DMS53 treated with DMSO at 0.1 percent for 48 hours (cell line): ENCODE data around the gene CYP4B1.

Source experiments
- DNase-seq: peaks from one replicate; lab custom pipeline; 2025; ENCODE audit not compliant: unreplicated experiment; lab: John Stamatoyannopoulos, UW

Gene CYP4B1

DNA sequence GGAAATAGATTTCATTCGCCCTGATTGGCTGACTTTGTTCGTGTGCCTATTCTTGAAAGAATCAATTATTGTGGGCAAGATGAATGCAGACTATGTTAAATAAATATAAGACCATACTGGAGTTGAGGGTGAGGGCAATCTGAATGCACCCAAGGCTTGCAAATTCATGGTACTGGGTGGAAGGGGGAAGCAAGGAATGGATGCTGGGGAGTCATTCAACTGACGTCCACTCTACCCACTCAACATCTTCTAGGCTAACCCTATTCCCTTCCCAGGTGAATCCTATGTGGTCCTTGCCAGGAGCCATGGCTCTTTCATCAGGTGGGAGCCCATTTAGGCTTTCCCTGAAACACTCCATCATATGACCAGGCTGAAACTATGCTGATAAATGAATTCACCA, 5.7 kb upstream of the CYP4B1 start:
- no peak for DNase-seq

DNA sequence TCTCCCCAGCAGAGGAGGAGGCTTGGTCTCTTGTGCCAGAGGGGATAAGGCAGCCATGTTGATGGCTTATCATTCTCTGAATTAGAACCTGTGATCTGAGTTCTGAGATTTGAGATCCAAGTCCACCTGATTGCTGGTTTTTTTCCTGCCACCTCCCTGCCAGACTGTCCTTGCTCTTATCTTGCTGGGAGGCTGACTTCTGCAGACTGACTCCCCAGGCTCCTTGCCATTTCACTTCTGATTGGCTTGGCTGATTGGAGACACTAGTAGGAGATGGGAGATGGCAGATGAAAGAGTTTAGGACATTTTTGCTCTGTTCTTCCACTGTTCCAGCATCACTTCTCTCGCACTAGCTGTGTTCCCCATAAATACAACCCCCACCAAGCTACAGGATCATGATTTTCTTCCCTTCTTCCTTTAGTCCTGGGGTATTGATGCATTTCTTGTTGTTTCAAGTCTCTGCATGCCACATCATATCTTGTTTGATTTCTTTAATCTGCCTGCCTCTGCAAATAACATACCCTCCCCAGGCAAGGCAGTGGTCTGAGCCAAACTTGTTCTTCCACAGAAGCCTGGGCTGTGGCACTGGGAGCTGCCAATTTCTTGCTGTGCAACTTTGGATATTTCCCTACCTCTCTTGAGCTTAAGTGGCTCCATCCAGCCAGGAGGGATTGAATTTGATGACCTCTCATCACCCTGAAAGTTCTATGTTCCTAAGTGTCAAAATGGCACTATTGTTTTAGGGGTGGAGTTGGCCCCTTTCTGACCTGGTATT, 963 bp upstream of the CYP4B1 start:
- no peak for DNase-seq

DNA sequence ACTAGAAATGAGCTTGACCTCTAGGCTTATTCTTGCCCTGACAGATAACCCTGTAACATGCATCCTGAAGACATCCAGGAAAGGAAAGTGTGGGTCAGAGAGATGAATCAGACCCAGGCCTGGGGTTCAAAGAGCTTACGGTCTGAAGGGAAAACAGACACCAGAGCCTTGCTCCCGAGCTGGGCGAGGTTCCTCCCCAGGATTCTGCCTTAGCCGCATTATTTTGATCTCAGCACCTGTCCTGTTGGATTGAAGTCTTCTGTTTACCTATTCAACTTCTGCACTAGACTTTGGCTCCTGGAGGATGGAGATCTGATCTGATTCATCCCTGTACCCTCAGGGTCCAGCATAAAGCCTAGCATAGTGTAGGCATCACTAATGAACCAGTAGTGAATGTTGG, 1.9 kb downstream of the CYP4B1 start:
- no peak for DNase-seq

DNA sequence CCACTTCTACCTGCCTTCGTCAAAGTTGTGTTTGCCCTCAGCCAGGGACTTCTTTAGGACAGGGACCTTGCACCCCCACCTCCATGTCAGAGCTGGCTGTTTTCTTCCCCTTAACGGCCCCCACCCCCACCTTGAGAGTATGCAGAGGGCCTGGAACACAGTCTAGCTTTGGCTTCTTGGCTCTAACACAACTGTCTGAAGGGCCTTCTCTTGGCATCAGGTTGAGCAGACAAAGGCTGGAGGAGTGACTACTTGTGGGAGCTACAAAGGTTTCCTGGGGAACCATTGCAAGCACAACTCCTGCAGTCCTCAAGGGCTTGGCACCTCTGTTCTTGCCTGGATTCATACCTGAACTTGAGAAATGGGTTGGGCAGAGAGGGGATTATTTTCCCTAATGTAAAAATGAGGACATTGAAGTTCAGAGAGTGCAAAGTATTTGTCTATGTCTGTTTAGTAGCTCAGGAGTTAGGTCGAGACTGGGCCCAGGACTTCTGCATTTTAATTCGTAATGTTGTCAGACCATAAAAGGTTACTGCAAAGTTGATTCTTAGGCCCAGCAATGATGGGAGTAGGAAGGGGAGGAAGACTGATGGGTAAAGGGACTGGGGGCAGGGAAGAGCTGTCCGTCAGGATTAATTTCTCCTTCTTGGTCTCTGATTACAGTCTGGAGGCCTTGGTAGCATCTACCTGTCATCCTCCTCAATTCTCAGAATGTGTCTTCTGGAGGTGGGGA, 2.6 kb downstream of the CYP4B1 start:
- no peak for DNase-seq

DNA sequence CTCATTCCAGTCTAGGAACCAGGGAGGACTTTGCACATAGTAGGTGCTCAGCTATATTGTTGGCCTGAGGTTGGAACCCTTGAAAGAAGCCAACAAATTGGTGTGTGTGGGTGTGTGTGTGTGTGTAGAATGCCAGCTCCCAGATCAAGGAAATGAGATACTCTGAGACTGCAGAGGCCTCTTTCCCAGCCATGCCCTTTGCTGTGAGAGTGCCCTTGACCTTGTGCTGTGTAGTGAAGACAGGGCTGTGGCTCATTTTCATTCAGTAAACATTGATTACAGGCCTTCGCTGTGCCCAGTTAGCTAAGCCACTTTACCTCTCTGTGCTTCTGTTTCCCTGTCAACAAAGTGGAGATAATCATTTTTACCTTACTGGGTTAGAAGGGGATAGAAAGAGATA, 3.2 kb downstream of the CYP4B1 start:
- peak; percentile 78 for DNase-seq

DNA sequence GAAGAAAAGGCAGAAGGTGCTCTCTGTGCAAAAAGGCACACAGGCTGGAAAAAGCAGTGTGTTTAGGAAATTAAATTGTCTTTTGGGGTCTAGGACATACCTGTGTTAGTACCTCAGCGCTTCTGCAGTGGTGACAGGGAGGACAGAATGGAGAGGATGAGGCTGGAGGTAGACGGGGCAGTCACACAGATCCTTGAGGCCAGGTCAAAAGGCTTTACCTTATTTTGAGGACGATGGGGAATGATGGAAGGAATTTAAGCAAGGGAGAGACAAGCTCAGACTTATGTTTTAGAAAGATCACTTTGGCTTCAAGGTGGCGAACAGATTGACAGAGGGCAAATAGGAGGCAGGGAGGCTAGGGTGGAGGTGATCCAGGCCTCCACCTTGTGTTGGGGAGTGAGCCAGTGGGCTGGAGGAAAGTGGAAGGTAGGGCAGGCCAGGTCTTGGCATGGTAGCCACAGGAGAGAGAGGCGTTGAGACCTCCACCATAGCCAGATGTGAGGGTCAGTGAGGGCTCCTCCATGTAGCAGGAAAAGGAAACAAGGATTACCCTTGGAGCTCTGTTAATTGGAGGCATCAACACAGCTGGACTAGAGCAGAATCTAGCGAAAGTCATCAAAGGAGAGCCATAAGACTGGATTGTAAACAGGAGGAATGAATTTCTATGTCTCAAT, 4.2 kb downstream of the CYP4B1 start:
- no peak for DNase-seq

DNA sequence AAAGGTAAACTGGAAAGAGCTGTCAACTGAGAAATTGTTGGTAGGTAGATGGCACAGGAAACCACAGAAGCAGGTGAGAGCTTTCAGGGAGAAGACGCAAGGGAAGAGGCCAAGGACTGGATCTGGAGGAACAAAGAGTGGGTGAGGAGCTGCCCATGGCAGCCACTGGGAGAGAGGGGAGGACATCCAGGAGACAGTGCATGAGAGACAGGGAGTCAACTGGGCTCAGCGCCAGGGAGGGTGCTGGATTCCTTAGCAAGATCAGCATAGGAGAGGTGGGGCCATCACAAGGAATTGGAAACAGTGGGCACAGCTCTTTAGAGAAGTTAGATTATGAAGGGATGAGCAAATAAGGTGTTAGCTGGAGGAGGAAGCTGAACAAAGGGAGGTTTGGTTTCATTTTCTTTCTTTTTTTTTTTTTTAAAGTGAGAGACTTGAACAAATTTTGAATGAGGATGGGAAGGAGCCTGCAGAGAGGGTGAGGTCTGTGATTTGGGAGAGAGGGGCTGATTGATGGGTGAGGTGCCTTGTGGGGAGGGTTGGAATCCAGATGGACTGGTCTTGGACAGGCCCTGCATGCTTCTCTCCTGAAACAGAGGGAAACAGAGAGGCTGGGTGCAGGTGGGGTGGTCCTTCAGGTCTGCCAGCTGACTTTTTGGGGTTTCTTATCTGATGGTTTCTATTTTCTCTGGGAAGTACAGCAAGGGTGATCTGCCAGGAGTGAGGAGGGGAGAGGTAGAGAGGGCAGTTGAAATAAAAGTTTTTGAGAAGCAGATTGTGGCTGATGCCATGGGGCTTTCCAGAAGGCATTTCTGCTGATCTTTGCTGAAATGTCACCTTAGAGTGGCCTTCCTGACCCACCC, 5.4 kb downstream of the CYP4B1 start:
- DNase-seq: no peak

DNA sequence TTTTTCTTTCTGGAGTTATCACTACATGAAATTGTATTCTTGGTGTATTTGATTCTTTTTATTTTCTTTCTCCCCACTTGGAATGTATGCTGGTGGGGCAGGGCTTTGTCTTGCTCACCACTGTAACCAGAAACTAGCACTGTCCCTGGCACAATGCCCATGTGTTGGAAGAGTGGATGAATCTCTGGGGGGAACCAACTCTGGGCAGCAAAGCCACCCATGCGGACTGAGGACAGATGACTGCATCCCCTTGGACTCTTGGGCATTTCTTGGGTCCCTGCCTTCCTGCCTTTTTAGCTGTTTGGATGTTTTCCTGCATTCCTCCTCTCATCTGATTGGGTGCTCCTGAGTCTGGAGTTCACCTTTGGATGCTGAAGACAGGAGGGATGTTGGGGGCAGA, 6.1 kb downstream of the CYP4B1 start:
- DNase-seq: no peak

DNA sequence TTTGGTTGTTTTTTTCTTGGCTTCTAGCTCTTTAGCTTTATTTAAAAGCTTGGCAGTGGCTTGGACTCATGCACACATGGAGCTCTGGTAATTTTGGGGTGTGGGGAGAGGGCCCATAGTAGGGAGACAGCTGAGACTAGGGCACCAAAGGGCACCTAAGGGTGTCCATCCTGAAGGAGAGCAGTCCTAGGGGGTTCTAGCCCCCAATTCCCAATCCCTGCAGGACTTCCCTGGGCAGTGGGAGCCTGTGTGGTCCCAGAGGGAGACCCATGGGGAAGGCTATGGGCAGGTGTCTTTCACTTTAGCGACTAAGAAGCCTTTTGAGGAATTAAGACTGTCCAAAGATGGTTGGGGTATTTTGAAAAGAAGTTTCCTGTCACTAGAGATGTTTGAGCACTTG, 6.9 kb downstream of the CYP4B1 start:
- no peak for DNase-seq

DNA sequence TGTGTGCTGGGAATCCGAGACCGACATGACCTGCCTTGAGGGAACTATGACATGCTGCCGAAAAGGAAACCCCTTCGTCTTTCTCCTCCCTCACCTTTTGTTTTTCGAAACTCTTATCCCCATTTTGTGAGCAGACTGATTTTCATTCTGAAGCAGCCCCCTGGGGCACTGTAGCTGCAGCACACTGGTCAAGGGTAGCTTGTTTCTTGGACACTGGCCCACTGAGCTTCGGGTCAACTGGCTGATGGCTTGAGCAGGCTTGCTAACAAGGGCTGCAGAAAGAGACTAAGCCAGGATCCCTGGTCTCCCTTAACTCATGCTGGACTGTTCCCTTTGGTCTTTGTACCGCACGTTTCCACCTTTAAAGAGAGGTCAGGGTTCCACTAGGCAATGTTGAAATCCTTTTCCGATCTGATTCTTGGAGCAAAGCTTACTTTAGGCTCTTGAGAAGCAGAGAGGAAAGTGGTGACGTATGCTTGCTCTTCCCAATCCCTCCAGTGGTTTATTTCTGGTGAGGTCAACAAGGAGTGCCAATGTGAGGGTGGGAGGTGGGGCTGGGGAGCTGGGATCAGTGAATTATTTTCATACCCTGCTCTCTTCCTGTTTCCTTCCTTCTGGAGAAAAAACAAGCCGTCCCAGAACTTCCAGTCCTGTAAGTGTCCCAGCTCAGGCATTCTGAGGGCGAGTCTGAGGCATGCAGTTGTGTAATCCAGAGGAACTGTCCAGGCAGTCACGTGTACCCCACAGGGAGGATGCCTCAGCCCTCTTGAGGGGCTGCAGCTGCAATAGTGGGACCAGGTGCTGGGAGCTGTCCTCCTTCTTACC, 7.6 kb downstream of the CYP4B1 start:
- no peak for DNase-seq

DNA sequence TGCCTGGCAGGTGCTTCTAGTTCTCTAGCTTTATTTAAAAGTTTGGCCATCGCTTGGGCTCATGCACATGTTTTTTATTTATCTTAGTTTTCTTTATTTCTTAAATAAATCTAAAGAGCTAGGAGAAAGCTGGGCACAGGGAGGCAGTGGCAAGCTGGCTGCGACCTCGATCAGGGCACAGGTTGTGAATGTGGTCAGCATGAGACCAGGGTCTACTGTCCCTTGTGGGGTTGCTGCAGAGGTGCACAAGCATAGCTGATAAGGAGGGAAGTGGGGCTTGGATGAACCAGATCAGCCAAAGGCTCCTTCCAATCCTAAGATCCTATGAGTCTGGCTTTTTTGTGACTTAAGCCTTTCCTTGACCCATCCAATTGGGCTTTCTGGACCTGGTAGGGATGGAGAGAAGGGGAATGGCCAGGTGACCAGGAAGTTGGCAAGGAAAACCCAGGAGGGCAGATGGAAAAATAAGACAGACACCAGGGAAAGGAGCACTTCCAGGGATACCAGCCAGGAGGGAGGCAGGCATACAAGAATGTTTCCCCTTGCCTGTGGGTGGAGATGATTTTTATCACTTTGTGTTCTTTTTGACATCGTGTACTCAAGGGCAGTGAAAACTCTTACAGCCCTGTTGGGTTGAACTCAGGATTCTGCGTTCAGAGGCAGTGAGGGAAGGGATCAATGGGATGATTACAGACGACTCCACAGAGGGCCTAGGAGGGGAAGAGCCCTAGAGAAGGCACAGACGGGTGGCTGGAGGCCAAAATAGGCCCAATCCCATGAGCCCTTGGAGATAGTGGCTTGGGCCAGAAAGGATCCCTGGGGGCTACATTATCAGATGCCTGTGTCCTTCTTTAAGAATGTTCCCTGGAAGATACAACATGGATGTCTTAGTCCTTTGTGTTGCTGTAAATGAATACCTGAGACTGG, 8.5 kb downstream of the CYP4B1 start:
- DNase-seq: no peak

DNA sequence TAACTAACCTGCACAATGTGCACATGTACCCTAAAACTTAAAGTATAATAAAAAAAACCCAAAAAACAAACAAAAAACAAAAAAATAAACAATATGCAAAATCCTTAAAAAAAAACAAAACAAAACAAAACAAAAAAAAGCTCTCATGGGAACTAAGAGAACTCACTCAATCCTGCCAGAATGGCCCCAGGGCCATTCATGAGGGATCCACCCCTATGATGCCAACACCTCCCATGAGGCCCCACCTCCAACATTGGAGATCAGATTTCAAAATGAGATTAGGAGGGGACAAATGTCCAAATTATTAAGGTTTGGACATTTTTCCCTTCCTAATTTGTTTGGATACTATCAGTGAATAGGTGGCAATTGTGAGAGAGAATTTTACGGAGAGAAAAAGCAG, 10.2 kb downstream of the CYP4B1 start:
- DNase-seq: no peak

DNA sequence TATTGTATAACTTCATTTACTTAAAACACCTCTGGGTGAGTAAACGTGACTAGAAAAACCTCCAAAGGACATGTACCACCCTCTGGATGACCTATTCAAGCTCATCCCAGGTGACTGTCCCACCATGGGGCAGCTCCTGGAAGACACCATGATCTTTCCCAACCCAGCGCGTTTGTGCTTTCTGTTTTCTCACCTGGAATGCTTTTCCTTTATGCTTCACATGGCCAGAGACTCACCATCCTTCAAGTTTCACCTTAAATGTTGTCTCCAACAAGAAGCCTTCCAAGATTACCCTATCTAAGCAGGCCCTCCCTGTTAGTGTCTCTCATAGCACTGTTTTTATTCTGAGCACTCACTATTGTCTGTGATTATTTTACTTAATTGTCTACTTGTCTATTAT, 11.1 kb downstream of the CYP4B1 start:
- DNase-seq: no peak

DNA sequence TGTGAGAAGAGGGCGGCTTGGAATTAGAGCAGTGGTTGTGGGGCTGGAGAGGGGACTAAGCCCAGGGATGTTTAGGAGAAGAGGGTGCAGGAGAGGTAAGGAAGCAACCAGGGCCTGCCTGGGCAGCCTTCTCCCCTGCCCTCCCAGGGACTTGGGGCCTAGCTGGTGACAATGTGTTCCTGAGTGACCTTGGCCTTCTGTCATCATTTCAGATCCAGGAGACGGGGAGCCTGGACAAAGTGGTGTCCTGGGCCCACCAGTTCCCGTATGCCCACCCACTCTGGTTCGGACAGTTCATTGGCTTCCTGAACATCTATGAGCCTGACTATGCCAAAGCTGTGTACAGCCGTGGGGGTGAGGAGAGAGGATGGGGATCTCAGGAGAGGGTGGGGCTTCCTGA, 11.8 kb downstream of the CYP4B1 start:
- DNase-seq: no peak

DNA sequence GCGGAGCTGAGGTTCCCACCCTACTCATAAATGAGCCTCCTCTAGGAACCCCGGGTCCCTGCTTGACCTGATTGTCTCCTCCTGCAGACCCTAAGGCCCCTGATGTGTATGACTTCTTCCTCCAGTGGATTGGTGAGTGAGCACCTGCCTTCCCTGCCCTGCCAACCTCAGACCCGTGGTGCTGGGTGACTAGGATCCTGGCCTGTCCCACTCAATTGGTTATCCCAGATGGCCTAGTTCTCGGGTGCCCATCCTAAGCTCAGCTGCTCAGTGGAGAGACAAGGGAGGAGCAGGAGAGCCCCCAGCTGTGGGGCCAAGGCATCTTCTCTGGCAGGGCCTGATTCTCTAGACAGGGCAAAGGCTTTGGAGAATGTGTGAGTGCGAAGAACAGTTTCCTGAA, 12.2 kb downstream of the CYP4B1 start:
- DNase-seq: no peak

DNA sequence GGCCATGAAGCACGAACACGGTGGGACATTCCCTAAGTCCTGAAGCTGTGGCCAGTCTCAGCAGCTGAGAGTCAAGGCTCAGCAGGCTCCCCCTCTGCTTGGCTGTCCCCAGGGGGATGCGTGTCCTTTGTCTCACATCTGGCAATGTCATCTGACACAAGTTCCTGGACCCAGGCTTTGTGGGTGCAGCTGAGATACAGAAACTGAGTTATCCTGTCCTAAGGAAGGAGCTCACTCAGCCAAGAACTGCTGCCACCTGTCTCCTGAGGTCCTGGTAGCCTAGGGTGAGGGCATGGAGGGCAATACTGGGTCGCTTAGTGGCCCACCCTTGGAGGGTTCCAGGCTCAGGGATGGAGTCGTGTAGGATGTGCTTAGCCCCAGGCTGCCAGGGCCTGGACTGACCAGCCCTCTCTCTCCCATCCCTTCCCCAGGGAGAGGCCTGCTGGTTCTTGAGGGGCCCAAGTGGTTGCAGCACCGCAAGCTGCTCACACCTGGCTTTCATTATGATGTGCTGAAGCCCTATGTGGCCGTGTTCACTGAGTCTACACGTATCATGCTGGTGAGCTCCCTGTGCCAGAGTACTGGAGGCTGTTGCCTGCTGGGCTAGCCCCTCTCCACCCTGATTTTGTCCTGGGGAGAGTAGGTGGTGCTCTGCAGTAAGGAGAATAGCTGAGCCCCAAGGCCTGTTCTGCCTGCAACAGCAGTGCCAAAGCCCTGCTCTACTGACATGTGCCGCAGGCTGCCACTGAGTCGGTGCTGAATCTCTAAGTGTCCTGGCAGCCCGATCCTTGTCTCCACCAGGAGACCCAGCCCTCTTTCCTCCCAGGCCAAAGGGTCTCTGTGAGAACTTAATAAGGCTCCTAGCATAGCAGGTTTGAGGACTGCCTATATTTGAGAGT, 13.5 kb downstream of the CYP4B1 start:
- no peak for DNase-seq

DNA sequence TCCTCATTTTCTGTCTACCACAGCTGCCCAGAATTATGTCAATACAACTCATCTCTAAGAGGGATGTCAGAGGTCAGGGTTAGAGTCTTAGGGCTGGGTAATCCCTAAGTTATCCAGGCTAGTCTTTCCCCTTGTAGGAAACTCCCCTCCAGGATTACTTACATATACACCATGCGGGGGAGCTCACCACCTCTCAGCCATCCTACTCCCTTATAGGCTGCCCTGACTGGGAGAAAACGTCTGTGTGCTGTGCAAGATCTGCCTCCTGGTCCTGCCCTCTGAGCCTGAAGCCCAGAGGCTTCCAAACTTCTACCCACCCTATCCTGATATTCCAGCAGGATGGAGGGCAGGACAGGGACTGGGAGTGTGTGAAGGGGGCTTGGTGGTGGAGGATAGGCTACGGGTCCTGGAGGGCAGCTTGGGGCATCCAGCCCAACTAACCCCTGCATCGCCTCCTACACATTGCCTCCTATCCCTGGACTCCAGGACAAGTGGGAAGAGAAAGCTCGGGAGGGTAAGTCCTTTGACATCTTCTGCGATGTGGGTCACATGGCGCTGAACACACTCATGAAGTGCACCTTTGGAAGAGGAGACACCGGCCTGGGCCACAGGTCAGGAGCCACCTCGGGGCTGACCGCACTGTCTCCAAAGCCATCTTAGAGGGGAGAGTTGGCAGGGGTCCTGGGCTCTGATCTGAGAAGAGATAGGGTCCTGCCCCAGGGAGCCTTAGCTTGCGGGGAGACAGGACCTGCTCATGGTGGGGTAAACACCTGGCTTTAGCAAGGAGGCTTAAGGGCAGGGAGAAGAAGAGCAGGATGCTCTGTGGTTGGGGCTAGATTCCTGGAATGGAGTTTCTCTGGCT, 14.4 kb downstream of the CYP4B1 start:
- DNase-seq: no peak
